MM.1S (cell line): ENCODE measurements around the gene AGAP1.

Experiments used
- CTCF ChIP-seq: fragments of 300-600 bp; sonication (generic); IDR thresholded peaks from 2 replicates; pipeline ENCODE4 v1.5.1; 2016; ENCODE audit warnings: antibody characterized with exemption, low read length, mixed read lengths
- EZH2 ChIP-seq: fragments of 300-600 bp; sonication (generic); optimal IDR thresholded peaks from 2 replicates; pipeline ENCODE3; 2017; ENCODE audit warnings: low read depth, mild to moderate bottlenecking, antibody characterized with exemption, low read length, mixed read lengths

DNA sequence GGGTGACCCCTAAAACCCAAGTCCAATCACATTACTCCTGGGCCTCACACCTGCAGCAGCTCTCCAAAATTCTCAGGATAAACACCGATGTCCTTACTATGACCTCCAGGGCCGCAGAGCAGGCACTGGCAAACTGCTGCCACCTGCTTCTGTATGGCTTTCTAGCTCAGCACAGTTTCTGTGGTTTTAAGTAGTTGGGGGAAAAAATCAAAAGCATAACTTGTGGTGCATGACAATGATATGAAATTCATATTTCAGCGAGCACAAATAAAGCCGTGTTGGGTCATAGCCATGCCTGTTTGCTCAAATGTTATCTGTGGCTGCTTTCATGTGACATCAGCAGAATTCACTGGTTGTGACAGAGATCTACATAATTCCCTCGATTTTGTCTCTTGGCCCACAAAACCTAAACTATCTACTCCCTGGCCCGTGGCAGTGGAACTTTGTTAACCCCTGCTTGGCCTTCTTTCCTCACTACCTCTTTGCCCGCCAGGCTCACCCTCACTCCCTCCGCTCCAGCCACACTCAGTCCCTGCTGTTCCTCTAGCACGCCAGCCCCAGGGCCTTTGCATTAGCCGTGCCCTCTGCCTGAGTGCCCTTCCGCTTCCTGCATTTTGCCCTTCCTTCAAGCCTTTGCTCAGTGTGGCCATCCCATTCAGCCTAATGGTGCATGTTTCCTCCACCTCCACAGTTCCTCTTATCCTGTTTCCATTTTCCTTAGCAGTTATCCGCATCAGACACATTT is 108.3 kb downstream of the AGAP1 start:
- TF ChIP-seq CTCF (no peak), EZH2 (no peak)
